Stimulated activated CD4-positive, alpha-beta T cell treated with anti-CD3 and anti-CD28 coated beads, TNF-alpha, amount 100 ng/mL, for 1 hour (primary cell): Measurements from ENCODE around the gene CDSN.
A peak's percentile ranks its signal among the peaks of the same experiment; 100 is the strongest.

Experiments used
- DNase-seq, 3 donors: peaks; one replicate each; pipeline ENCODE4 v3.0.0-alpha.2; 2020; ENCODE audit warnings: low read depth in 3 of 3, low spot score in 1 of 3

CDSN gene

GRCh38 chr6:31115941-31116560 is 4.2 kb downstream of the CDSN start:
- no peak for DNase-seq

GRCh38 chr6:31114970-31115849 is 5.0 kb downstream of the CDSN start:
- DNase-seq, result no peak

DNA sequence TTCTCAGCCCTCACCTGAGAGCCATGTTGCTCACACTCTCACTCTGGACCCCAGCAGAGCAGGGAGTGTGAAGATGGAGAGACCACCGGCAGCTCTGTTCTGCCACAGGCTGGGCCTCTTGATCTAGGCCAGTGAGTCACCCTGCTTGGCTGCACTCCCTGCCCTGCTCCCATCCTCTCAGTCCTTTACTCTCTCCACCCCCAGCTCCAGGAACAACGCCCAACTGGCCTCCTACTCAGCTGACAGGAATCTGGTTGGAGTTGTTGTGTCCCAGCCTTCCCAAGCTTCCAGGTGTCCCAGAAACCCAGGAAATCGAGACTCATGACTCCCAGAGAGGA is 5.7 kb downstream of the CDSN start, which contains the start of gene PSORS1C1:
PSORS1C1 (plus strand) TSS at position 260 of the 338 bp plus-strand sequence. CDS start 14,833 bp downstream, outside the sequence.
- no peak for DNase-seq

DNA sequence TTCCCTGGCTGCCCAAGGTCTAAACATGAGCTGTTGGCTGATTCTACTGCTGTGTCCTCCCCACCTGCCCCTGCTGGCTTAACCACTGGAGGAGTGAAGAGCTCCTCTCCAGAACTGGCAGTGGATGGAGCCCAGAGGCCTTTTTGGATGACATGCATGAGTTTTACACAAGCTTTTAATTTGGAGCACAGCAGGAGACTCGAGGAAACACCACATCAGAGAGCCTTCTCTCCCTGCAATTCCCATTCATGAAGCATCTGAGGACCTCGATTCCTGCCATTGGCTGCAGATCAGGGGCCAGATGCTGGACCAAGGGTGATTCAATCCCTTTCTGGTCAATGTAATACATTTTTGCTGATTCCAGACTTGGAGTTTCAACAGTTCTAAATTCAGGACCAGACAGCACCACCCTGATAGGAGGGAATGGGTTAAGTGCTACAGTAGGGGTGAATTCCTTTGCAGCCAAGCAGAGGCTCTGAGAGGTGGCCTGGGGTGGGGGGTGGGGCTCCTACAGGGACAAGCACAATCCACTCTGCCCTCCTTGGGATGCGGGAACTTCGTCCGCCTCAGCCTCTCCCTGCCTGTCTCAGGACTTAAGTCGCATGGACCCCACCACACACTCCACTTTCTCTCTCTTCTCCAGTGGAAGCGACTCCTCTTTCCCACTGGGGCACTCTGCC is 6.2 kb downstream of the CDSN start:
- no peak for DNase-seq

GRCh38 chr6:31112478-31112877 is 7.8 kb downstream of the CDSN start, which contains the start of gene C6orf15:
Gene C6orf15, minus strand, starts transcription at chr6:31112575. Its CDS starts 20 bp downstream, at chr6:31112555.
- DNase-seq, result no peak

DNA sequence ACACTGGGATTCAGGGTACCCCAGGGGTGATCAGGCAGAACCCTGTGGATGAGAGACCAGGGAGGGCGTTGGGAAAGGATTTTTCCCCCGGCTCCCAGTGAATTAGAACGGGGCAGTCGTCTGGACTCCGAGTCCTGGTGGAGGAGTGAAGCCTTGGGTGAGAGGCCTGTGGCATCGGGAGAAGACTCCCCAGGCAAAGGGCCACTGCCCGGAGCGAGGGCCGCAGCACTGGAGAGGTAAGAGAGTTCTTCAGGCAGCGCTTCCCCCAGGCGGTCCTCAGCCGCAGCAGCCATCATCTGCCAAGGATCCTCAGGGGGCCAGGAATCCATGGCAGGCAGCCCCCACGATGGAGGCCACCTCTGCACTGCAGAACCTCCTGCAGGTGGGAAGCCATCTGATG is 8.5 kb downstream of the CDSN start:
- DNase-seq, result no peak

DNA sequence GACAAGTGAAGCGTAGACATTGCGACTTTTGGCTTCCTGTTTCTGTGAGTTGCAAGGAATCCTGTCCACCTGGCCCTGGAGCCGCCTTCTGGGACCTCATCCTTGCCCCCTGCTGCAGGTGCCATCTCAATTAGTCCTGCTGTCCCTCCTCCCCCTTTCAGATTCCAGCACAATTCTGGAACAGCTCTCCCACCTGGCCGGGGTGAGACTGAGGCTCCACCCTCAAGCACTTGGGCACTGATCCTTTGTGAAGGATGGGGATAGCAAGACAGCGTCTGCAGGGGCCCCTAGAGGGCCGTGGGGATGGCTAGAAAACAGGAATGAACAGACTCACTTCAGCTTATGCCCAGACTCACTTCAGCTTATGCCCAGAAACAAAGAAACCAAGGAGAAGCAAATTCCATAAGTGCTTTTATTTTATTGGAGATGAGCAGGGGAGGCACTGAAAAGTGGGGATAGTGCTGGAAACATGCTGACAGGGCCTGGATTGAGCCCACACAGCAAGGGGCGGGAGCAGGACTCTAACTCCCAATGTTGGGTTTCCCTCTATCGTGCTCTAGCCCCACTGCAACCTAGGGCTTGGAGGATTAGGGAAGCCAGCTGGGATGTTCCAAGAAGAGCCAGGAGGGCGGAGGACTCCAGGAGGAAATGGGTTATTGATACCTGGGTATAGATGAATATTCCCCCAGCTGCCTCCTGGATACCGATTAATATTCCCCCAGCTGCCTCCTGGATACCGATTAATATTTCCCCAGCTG is 9.2 kb downstream of the CDSN start:
- no peak for DNase-seq

DNA sequence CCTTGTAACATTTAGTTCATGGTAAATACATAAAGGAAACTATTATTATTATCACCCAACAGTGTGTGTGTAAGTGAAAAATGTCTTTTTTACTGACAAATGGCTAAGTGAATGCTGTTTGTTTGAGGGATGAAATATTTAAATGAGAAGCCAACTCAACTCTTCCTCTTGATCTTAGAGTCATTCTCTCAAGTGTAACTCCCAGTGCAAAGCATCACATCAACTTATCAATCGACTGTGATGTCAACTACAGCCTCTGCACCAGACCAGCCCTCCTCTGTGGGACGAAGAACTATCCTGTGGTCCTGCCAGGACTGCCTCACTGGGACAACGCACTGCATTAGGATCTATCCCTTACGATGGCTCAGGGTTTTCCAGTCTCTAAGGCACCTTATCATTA is 13.2 kb downstream of the CDSN start:
- DNase-seq, result no peak

DNA sequence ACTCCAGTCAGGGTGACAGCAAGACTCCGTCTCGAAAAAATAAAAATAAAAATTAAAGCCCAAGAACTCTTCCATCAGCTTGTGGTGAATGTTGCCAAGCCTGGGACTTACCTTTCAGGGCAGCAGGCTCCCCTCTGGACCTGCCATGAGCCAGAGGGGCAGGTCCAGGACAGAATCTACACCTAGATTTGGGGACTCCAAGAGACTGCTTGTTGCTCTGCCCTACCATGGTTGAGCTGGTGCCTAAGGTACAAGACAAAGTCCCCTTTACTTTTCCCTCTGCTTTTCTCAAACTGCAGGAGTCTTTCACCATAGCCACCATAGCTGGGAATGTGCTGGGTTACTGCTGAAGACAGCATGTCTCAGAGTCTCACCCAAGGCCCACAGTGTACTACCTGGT is 17.1 kb downstream of the CDSN start:
- no peak for DNase-seq

DNA sequence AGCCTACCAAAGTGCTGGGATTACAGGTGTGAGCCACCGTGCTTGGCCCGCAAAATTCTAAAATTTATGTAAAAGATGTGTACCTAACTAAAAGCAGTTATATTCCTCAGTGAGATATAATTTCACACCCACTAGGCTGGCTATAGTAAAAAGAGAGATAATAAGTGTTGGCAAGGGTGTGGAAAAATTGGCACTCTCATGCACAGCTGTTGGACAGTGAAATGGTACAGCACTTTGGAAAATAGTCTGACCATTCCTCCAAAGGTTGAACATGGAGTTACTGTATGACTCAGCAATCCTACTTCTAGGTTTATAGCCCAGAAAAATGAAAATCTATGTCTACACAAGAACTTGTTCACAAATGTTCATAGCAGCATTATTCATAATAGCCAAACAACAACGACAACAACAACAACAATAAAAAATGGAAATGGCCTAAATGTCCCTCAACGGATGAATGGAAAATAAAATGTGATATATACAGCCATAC is 21.8 kb downstream of the CDSN start:
- no peak for DNase-seq

- no peak for DNase-seq
Observed at GRCh38 chr6:31096656-31097055, 23.6 kb downstream of the CDSN start.

GRCh38 chr6:31096215-31096614 is 24.0 kb downstream of the CDSN start:
- DNase-seq, result no peak

DNA sequence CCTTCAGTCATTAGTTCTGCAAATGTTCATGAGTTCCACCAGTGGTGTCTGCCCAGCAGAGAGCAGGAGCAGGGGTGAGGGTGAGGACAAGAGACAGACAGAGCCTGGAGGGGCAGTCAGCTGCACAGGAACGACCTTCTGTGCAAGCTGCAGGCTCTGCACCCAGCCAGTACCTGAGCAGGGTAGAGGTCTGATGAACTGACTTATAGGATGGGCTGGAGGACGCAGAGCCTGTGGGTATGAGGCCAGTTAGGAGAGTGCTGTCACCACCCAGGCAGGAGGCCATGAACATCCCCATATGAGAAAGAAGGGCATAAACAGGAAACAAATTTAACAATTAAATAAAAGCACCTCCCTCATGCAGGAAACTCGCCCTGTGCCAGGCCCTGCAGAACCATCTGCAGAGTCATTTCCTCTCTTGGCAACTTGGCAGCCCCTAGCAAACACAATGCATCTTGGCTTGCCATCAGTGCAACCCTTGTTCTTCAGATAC is 25.8 kb downstream of the CDSN start:
- DNase-seq, result peak in 2 of 3 donors; percentile 7 to 27

- DNase-seq, result no peak
Observed at GRCh38 chr6:31092769-31093505, 27.3 kb downstream of the CDSN start.

GRCh38 chr6:31092238-31092637 is 28.0 kb downstream of the CDSN start:
- no peak for DNase-seq

DNA sequence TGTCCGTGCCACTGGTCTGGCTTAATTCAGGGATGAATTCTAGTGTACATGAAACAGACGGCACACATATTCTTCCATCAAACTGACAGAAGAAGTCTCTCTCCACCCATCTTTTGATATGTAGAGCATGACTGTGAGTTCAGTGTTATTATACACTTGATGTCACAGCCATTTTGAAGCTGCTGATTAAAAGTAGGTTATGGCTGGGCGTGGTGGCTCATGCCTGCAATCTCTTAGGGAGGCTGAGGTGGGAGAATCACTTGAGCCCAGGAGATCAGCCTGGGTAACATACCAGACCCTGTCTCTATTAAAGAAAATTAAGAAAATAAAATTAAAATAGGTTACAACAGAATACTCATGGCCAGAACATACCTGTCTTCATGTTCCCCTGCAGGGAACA is 28.6 kb downstream of the CDSN start:
- DNase-seq, result no peak

- no peak for DNase-seq
Observed at GRCh38 chr6:31090973-31091364, 29.3 kb downstream of the CDSN start.

DNA sequence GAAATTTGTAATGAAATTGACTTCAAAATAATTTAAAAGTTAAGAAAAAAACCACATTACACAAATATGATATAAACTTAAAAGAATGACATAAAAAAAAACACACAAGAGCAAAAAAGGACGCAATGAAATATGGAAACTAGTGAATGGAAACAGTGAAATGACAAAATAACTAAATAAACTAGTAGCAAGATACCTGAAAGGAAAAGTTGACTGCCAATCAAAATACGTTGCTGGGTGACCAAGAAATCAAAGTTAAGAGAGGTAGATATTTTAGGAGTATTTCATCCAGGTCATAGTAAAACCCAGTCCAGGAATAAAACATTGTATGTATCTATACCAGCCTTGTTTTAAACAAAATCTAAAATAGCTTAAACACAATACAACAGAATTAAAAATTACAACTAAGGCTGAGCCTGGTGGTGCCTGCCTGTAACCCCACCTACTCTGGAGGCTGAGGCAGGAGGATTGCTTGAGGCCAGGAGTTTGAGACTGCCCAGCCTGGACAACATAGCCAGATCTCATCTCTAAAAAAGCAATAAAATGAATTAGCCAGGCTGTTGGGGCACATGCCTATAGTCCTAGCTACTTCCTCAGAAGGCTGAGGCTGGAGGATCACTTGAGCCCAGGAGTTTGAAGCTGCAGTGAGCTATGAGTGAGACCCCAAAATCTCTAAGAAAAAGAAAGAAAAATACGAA is 29.8 kb downstream of the CDSN start:
- no peak for DNase-seq

- peak; percentile 79 to 84 (median 79) for DNase-seq
Observed at GRCh38 chr6:31087494-31088089, 32.7 kb downstream of the CDSN start.
